HG03457 (cell line): ENCODE results near the gene CTRL.
"Not testable (repeated sequence)": the region's sequence is repeated elsewhere in the genome, so short reads cannot be mapped to it uniquely, and the experiment has no call there.

Experiments used
- ATAC-seq: cut with Tn5 transposase; IDR thresholded peaks from one replicate; pipeline ENCODE4 v1.9.1; 2021; ENCODE audit warnings: moderate number of reproducible peaks; ENCODE audit not compliant: unreplicated experiment

CTRL gene

GRCh38 chr16:67927131-67927941 lies 4.3 kb downstream of the CTRL start:
- no peak for ATAC-seq

DNA sequence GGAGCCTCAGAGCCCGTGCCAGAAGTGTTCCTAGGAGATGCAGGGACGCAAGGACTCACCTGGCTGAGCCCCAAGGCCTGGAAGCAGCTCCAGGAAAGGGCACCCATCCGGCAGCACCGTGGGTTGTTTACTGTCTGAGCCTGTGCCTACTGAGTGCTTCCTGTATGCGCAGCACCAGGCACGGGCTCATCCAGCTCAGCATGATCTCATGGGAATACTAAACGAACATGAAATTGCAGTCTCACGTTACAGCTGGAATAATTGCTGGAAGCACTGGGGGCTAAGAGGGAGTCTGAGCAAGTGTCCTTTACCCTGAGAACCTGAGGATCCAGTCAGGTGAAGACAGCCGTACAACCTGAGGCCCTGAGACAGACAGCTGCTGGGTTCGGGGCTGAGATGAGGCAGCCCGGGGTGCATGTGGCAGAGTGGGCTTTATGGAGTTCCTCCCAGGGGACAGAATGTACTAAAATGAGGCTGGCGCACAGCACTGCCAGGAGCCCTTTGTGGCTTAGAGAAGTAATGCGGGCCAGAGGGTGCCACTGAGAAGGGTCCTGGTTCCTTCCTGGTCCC lies 5.4 kb downstream of the CTRL start:
- no peak for ATAC-seq

GRCh38 chr16:67924140-67924906 lies 7.3 kb downstream of the CTRL start:
- no peak for ATAC-seq

DNA sequence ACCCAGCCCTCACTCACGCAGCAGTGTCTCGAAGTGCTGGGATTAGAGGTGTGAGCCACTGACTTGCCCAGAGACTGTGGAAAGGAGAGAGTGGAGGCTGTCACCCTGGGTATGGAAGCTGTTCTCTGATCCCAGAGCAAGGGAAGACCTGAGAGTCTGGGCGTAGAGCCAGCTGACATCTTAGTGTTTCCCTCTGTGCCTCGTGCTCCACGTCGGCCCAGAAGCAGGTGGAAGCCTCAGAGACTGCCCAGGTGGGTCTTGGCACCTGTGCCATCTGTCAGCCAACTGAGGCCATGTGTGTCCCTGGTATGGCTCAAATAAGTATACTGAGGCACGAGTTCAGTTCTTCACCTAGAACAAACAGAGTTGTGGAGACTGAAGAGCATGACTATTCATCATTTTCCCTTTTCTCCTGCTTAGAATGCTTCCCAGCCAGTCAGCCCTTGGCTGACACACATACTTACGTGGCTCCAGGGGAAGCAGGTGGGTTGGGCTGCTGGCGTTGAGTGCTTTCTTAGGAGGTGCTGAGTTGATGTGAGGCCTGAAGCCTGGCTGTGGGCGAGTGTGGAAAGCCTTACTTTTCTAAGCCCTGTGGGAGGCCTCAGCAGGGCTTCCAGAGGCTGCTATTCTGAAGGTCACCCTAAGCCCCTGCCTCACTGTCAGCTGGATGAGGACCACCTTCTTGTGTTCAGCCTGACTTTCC lies 8.1 kb downstream of the CTRL start:
- ATAC-seq = no peak

- ATAC-seq = no peak
Measured at GRCh38 chr16:67922740-67923139, 8.9 kb downstream of the CTRL start.

GRCh38 chr16:67922221-67922620 lies 9.4 kb downstream of the CTRL start:
- no peak for ATAC-seq

GRCh38 chr16:67919622-67920221 lies 11.9 kb downstream of the CTRL start:
- no peak for ATAC-seq

DNA sequence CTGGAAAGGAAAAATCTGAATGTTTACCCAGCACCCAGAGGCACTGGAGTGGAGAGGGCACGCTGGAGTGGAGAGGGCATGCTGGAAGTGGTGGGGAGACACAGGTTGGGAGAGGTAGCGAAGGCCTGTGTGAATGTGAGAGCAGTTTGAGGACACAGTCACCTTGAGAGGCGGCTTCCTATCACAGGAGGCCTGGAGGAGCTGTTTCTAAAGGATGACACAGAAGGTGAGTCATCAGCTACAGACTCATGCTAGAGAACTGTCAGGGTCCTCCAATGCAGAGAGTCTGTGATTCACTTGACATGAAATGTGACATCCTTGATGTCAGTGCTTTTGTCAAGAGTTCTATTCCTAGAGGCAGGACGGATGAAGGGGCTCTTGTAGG lies 13.8 kb downstream of the CTRL start:
- ATAC-seq = no peak

DNA sequence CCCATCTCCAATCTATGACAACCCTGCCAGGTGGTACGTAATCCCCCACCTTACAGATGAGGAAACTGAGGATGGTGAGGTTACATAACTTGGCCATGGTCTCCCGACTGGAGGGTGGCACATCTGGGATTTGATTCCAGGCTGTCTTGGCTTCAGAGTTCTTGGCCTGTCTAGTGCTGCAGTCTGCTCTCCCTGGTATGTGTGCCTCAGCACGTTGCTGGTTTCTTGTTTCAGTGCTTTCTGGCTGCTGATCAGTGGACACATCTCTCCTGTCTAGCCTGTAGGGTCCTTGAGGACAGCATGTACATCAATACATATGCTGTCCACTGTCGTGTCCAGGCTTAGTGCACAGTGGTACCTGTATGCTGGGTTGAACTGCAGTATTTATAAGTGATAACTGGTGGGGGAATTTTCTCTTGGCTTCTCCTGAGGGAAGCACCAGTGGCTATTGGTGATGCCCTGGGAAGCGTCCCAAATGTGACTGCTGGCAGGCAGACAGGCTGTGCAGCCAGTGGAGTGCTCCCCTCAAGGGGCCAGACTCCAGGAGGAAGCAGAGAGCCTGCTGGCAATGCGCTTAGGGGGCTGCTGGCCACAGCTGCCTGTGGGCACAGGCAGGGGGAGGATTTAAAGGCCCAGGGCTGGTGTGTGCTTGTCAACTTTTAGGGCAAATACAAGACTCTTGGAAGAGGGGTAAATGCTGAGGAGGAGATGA lies 14.4 kb downstream of the CTRL start:
- no peak for ATAC-seq

DNA sequence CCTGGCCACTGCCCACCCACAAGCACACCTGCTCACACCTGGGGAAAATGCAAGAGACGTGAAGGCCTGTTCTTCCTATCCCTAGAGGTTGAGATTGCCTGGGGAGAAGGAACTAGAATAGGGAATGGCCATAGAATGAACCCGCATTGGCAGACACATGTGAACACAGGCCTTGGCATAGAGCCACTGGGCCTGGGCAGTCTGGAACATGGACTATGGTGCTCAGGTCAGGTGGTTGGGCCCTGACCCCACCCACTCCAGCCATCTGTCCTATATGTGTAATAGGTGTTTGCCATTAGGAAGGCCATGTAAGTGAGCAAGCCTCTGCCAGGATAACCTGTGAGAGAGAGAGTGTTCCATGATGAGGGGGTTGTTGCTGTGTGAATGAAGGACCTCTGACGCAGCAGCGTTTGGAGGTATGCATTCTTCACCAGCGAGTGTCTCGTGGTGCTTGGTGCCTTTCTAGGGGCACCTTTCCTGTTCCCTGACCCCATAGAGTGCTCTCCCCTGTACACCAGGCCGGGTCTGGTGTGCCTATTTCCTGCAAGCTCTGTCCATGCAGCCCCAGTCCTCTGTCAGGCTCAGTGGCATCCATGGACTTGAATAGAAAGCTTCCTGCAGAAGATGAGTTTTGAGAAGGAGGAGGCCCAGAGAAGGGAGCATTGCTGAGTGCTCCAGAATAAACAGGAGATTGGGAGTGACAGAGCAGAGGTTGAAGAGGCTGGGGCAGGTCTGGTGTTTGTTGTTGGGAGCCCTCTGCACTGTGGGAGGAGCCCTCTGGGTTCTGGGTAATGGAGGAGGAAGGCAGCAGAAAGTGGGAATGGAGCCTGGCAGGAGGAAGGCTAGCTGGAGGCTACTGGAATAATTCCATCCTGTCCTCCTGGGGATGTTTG lies 15.6 kb downstream of the CTRL start:
- no peak for ATAC-seq

- ATAC-seq = not testable (repeated sequence)
Measured at GRCh38 chr16:67915496-67915769, 16.2 kb downstream of the CTRL start.

DNA sequence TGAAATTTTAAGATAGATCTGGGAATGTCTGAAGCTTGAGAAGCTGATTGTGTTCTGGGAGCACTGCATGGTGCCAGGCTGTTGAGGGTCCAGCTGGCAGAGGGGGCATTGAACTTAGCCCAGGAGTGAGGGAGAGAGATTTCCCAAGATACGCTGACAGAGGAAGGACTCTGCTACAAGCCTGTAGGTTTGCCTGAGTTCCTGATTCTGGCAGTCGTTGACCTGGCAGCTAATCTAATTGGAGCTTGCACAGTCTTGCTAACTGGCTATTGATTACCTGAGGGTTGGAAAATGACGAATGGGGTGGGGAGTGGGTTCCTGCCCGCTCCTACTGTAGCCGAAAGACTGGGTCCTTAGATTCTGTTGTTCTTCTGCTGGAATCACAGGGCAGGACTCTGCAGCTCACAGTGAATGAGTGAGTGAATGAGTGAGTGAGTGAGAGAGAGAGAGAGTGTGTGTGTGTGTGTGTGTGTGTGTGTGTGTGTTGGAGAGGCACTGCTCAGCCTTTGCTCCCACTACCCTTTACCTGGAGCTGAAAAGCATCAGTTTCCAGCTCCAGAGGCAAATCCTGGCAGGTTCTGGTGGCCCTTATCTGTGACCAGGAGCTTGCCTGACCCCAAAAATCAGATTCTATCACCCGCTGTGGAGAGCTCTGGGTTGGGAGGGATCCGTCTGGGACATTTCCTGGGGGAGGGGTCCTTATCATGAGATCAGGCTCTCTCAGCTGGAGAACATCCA lies 16.7 kb downstream of the CTRL start:
- no peak for ATAC-seq

- ATAC-seq = no peak
Measured at GRCh38 chr16:67910158-67910557, 21.5 kb downstream of the CTRL start.

- no peak for ATAC-seq
Measured at GRCh38 chr16:67909056-67909742, 22.5 kb downstream of the CTRL start.

DNA sequence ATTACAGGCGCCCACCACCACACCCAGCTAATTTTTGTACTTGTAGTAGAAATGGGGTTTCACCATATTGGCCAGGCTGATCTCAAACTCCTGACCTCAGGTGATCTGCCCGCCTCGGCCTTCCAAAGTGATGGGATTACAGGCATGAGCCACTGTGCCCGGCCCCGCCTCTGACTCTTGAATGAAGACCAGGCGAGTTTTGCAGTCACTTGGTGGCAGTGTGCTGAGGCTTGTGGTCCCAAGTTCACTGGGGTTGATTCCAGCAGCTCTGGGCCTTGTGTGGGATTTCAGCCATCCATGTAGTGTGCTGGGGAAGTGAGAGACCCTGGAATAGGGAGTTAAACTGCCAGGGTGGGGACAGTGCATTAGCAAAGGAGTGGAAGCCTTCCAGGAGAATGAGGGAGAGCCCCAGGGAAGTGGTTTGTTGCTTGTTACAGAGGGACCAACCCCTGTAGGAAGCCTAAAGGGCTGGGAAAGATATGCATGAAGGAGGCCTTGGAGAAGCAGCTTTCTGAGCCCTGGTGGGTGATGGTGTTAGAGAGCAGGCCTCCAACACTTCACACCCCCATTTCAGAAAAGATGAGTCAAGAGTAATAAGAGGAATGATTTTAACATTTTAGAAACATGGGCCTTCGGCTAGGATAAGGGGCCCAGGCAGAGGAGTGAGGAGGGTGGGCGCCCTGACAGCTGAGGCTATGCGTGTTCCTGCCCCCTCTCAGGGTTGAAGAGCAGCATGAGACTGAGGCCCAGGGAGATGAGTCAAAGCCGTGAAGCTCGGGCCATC lies 24.1 kb downstream of the CTRL start:
- no peak for ATAC-seq

- no peak for ATAC-seq
Measured at GRCh38 chr16:67902831-67903230, 28.8 kb downstream of the CTRL start.

- ATAC-seq = no peak
Measured at GRCh38 chr16:67901734-67902133, 29.9 kb downstream of the CTRL start.

DNA sequence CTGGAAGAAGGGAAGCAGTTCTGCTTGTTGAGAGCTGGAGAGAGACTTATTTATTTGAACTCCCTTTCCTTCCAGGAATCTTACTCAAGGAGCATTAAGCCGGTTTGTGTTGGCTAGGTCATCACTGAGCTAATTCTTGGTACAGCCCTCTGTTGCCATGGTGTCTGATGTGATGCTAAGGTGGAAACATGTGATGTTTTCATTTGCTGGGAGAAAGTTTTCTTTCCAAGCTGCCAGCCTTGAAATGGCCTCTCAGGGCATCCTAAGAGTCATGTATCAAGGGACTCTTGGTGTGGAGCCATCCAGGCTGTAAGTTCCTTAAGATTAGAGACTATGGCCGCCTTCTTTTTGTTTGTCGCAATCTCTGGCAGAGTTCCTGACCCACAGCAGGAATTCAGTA lies 34.4 kb downstream of the CTRL start:
- no peak for ATAC-seq
